ENCODE results near the gene SELP.
A peak's percentile ranks its signal among the peaks of the same experiment; 100 is the strongest.

The SELP gene

DNA sequence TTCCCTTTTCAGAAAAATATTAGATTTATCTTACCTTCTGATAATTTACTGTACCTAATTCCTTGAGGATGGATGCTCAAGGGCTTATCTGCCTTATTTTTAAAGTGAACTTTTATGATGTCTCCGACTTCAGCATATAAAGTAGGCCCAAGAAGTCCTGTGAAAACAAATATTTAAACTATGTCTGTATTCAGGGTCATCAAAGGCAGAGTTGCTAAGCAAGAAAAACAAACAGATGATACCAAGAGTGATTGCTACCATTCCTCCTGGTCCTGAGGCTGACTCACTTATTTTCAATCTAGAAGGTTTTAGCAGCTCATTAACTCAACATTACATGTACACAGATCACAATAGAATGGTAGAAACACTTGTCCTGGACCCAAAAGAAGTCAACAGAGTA lies 57.7 kb downstream of the SELP start:
- no peak for DNase-seq

DNA sequence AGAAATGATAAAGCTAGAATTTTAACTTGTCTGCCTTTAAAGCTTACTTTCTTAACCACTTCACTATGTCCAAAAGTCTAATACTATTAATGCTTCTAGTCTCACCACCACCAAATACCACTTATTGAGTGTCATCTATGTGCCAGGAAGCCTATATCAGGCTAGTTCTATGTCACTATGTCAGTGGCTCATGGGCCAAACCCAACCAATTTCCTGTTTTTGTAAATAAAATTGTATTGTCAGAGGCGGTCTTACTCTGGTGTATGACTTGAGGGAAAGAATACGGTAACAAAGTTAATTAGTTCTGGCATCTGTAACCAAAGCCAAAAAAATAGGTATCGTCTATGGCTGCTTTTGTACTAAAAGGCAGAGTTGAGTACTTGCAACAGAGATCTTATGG lies 58.5 kb downstream of the SELP start:
- DNase-seq: no peak

DNA sequence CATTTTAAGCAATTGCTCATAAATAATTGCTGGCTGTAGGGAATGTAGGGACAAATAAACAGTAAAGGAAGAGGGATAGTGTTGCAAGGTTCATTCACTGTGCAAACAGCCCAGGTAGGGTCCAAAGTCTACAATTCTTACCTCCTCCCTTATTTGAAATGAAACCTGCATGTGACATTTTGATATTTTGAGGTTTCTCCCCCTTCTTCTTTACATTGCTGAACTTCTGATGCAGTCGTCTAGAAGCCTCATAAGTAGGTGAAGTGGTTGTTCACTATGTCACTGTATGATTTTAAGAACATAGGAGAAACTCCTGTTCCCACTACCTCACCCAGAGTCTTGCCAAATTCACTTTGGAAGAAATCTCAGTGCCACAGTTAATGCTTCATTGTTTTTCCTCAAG lies 59.8 kb downstream of the SELP start:
- DNase-seq: no peak

DNA sequence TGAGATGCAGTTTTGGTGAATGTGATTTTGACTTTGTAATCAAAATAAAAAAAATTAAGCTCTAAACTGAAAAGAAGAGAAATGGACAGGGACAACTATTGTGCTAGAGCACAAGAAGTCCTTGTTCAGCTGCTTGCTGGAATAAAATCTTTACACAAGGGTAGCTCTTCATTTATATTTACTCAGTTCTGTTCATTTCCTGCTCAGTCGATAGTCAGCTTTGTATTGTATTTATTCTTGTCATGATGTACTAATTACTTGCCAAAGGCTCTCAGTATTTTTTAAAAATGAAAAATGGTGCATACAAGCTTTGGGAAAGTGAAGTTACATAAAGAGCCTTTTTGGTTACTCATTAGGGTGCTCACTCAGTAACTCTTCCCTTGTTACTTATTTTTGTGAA lies 61.4 kb downstream of the SELP start:
- DNase-seq: no peak

DNA sequence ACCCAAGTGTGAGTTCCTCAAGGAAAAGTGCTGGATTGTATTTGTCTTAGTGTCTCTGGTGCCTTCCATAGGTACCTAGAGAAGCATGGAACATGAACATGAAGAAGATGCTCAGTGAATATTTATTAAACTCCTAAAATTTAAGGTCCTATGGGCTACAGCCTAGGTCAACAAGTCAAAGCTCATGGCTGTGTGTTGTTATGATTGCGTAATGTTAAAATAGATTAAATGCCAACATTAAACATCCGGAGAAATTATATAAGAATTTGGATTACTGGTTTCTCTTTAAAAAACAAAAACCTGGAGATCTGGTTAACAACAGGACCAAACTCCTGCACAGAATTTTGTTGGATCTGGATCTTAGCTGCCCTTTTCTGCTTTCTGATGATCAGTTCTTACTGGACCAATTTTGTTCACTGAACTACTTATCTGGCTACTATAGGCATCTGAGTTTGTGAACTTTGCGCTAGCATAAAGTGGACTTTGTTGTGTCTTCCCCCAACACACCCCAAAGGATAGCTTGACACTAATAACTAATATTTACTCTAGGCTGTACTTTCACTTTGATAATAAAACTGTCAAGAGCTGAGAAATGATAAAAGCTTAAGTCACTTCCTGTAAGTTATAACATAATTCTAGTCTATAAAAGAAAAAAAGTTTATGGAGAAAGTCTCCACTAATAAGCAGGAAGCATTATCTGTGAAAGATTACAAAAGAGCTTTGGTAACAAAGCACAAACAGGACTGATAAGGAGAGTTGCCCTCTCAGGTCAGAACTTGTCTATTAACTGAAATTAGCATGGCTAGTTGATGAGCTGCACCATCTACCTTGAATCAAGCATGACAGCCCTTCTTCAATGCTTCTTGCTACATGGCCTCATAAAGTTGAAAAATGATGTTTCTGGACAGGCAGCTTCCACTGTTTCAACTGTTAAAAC lies 64.3 kb downstream of the SELP start:
- DNase-seq: no peak

DNA sequence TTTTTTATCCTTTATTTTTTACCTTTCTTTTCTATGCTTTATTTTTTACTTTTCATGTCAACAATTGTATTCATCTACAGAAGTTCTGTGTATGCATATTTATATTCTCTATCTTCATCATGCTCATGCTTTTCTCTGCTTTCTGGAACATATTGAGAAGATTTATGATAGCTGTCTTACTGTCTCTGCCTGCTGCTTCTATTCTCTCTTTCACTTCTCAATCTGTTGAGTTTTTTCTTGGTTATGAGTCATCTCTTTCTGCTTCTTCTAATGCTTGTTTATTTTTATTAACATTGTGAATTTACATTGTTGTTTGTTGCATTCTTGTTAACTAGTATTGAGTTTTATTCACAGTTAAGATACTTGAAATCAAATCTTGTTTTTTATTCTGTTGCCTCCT lies 66.3 kb downstream of the SELP start:
- DNase-seq: peak; percentile 14

DNA sequence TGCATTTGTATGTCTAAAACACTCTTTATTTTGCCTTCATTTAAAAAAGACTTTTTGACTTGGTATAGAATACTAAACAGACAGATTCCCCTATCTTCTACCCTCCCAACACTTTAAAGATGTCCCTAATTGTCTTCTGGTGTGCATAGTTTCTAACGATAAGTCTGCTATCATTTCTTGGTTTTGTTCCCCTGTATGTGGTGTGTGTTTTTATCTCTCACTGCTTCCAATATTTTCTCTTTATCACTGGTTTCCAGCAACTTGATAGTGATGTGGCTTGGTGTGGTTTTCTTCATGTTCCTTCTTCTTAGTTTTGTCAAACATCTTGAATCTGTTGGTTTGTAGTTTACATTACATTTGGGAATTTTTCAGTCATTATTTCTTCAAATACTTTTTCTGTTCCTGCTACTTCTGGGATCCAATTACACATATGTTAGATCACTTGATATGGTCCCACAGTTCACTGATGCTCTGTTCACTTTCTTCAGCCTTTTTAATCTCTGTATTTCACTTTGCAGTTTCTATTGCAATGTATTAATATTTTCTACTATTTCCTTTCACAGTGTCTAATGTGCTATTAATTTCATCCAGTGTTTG lies 66.8 kb downstream of the SELP start:
- DNase-seq: no peak

DNA sequence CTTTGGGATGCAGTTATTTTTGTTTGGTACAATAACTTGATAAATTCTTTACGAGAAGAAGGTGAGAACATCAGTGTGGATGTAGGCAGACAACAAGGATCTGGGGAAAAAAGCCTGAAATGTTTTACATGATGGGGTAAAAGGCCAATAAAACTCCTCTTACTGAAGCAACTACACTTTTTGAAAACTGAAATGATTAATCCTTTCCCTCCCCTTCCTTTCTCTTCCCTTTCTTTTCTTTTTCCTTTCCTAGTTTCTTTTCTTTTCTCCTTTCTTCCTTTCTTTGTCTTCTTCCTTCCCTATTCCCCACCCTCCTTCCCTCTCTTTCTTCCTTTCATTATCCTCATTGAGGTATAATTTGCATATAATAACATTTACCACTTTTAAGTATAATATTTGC lies 68.2 kb downstream of the SELP start:
- DNase-seq: no peak

DNA sequence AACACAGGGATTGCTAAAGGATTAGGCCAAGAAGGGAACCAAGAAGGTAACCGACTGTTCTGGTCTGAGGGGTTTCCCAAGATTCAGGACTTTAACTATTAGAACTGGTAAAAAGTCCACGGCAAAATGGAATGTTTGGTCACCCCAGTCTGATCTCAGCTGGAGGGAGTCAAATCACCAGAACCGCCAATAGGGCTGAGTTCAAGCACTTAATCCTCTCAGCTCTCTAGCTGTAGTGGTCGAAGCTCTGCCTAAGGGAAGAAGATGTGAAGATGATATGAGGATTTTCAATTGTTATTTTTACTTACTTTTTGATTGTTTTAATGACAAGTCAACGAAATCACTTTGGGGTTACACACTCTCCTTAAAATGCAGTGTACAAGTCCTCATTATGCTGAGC lies 72.8 kb downstream of the SELP start:
- no peak for DNase-seq

DNA sequence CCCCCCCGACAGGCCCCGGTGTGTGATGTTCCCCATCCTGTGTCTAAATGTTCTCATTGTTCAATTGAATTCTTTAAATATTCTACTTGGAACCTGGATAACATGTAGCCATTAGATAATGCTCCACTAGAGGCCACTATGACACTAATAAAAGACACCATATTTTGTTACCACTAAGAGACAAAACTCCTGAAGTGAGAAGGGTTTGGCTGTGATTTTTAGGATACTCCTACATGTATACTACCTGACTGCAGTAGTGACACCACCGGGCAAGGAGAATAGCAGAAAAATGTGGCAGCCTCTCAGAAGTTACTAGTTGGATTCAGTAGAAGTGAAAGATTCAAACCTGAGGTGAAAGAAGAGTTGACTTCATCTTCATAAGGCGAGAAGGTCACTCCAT lies 79.6 kb downstream of the SELP start:
- peak; percentile 24 for DNase-seq

DNA sequence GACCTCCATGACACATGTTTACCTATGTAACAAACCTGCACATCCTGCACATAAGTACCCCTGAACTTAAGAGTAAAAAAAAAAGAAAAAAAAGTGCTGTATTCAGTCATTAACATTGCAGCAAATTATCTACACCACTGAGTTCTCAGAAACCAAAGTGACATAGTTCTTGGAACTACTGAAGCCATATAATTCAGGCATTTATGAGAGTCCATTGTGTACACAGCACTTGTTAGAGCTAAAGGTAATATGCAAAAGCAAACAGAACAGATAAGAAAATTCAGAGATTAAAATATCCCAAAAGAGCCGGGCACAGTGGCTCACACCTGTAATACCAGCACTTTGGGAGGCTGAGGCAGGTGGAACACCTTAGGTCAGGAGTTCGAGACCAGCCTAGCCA lies 81.6 kb downstream of the SELP start:
- DNase-seq: no peak

DNA sequence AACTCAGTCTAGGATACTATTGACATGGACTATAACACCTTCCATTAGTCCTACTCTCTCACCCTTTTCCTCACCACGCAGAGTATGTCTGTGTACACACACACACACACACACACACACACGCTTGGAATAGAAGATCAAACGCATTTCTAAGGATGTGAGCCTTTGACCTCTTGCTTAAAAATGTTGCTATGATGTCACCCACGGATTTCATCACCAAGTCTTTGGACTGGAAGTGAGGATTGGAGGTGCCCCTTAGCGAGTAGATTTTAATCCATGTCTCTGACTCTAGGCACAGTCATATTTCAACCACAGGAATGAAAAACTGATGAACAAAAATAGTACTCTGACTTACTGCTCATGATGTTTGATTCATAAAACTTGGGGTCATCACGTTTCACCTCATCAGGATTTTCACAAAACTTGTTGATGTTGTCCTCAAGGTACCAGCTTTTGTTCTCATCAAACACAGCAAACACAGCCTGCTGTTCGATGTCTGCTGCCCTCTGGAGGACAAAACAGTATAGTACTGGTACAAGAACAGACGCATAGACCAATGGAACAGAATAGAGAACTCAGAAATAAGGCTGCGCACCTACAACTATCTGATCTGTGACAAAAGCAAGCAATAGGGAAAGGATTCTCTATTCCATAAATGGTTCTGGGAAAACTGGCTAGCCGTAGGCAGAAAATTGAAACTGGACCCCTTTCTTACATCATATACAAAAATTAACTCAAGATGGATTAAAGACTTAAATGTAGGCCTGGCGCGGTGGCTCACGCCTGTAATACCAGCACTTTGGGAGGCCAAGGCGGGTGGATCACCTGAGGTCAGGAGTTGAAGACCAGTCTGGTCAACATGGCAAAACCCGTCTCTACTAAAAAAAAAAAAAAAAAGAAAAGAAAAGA lies 83.6 kb downstream of the SELP start:
- DNase-seq: peak; percentile 52

DNA sequence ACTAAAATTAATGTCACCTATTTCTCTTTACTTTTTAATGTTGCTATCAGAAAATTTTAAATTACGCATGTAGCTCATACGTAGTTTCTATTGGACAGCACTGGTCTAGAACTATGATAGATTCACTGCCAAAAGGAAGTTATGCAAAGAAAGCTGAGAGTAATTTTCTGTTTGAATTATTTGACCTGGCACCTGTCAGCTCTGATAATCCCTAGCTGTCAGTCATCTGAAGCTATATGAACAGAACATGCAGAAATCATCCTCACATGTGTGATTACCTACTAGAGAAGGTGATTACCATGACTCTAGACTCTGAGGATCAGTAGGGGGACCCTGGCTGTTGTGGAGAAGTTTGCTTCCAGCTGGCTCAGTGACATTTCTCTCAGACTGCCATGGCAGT lies 84.5 kb downstream of the SELP start:
- no peak for DNase-seq

DNA sequence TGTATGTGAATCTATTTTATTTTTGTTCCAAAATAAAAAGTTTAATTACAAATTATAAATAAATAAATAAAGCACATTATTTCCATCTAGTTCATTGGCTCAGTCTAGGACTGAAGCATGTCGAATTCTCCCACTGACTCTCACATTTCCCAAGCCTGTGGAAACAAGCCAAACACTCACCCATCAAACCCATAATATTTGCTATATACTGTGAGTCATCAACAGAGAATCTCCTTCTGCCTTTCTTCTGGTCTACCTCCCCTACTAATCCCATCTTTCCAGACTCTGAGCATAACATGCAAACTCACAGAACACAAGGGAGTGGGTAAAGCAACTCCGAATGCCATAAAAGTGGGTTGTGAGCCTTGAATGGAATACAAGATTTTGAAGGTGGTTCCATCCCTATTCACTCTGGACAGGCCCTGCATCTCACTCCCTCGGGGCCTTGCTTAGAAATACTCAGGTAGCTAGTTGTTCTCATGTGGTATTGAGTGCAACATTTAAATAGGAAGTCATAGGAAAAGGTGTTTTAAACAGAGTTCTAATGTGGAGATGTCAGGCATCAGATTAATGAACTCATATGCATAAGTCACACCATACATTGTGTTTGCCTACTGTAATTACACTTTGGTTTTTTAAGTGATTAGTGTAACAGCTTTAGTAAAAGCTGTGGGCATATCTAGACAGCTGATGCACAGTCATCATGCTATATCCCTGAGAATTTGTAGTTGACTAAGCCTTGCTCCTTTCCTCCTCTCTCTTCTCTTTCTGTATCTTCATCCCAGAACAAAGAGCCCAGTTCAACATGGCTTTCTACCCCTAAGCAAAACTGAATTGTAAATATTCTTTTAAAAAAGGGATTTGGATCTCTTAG lies 90.7 kb downstream of the SELP start:
- no peak for DNase-seq

Data from MV-4-11 (cell line).